Activated naive CD4-positive, alpha-beta T cell treated with anti-CD3 and anti-CD28 coated beads, Interleukin-2, amount 50 U/mL, for 72 hours (primary cell): Measurements from ENCODE around the gene GPC6. TPM values are rescaled to one million over a fixed set of nuclear protein-coding genes. Genes with fewer than 3 reads are reported as not detected.

Source experiments
- ATAC-seq, 2 donors: fragments of 150-1000 bp; cut with Tn5 transposase; 2 replicates each; pipeline ENCODE4 v1.10.0; 2021; ENCODE audit warnings: mild to moderate bottlenecking in 2 of 2, moderate library complexity in 2 of 2
- DNase-seq, 2 donors: peaks; one replicate each; pipeline ENCODE4 v3.0.0; 2021 to 2022; ENCODE audit warnings: low spot score in 2 of 2
- H3K27ac Mint-ChIP-seq, 2 donors: one replicate each; pipeline ENCODE4 v1.8.0; 2022; ENCODE audit warnings: mild to moderate bottlenecking in 2 of 2, mixed read lengths in 2 of 2
- H3K36me3 Mint-ChIP-seq, 2 donors: one replicate each; pipeline ENCODE4 v1.8.0; 2022; ENCODE audit warnings: mixed read lengths in 2 of 2
- H3K9me3 Mint-ChIP-seq, 2 donors: one replicate each; pipeline ENCODE4 v1.8.0; 2022; ENCODE audit warnings: mixed read lengths in 2 of 2
- total RNA-seq, 2 donors: library from RNA; stranded (reverse); gene quantifications; one replicate each; pipeline ENCODE4 v1.2.3, GENCODE V29; 2022

Gene GPC6
- total RNA-seq, 2 donors from 2014 or later = not detected

GRCh38 chr13:94129490-94129894, 902.9 kb downstream of the GPC6 start:
- H3K36me3 Mint-ChIP-seq = peaks cover 0 to 4% of the 10 kb centered on the region in 2 donors
- H3K9me3 Mint-ChIP-seq = no peaks in the 10 kb centered on the region

GRCh38 chr13:94138831-94139230, 912.2 kb downstream of the GPC6 start:
- Mint-ChIP-seq H3K9me3 (no peaks in the 10 kb centered on the region), H3K27ac (no peak overlapping the region), H3K36me3 (no peaks in the 10 kb centered on the region)
- no peak for DNase-seq
- ATAC-seq = no peak

More at GRCh38 chr13:94129490-94129894, 902.9 kb downstream of the GPC6 start:
- DNase-seq = no peak
- H3K27ac Mint-ChIP-seq = no peak overlapping the region
- peak in 1 of 2 donors; percentile 28 for ATAC-seq

- Mint-ChIP-seq H3K36me3 (no peaks in the 10 kb centered on the region), H3K9me3 (no peaks in the 10 kb centered on the region), H3K27ac (no peak overlapping the region)
- DNase-seq (no peak), ATAC-seq (no peak)
Measured at GRCh38 chr13:94139393-94139995, 912.9 kb downstream of the GPC6 start.

GRCh38 chr13:94140027-94140426, 913.4 kb downstream of the GPC6 start:
- no peaks in the 10 kb centered on the region for H3K36me3 Mint-ChIP-seq
- no peak for ATAC-seq
- H3K27ac Mint-ChIP-seq = no peak overlapping the region
- no peak for DNase-seq
- no peaks in the 10 kb centered on the region for H3K9me3 Mint-ChIP-seq

GRCh38 chr13:94140511-94140910, 913.9 kb downstream of the GPC6 start:
- no peak overlapping the region for H3K27ac Mint-ChIP-seq
- ATAC-seq = no peak

GRCh38 chr13:94143624-94144350, 917.2 kb downstream of the GPC6 start:
- DNase-seq (no peak), ATAC-seq (no peak)
- Mint-ChIP-seq H3K36me3 (no peaks in the 10 kb centered on the region), H3K9me3 (no peaks in the 10 kb centered on the region), H3K27ac (no peak overlapping the region)

More at GRCh38 chr13:94140511-94140910, 913.9 kb downstream of the GPC6 start:
- DNase-seq = no peak
- no peaks in the 10 kb centered on the region for H3K9me3 Mint-ChIP-seq
- no peaks in the 10 kb centered on the region for H3K36me3 Mint-ChIP-seq

- Mint-ChIP-seq H3K27ac (no peak overlapping the region), H3K36me3 (no peaks in the 10 kb centered on the region), H3K9me3 (no peaks in the 10 kb centered on the region)
- ATAC-seq (no peak), DNase-seq (no peak)
Measured at GRCh38 chr13:94145966-94146365, 919.4 kb downstream of the GPC6 start.

- ATAC-seq = no peak
- Mint-ChIP-seq H3K27ac (no peak overlapping the region), H3K9me3 (peaks cover 7 to 11% of the 10 kb centered on the region in 2 donors), H3K36me3 (no peaks in the 10 kb centered on the region)
- DNase-seq = no peak
Measured at GRCh38 chr13:94153586-94153985, 927.0 kb downstream of the GPC6 start.

- Mint-ChIP-seq H3K36me3 (no peaks in the 10 kb centered on the region), H3K27ac (no peak overlapping the region), H3K9me3 (peaks cover 11% of the 10 kb centered on the region in 2 donors)
- ATAC-seq (no peak), DNase-seq (no peak)
Measured at GRCh38 chr13:94154367-94154766, 927.8 kb downstream of the GPC6 start.

- ATAC-seq = no peak
- no peak overlapping the region for H3K27ac Mint-ChIP-seq
Measured at GRCh38 chr13:94157705-94158218, 931.2 kb downstream of the GPC6 start.

GRCh38 chr13:94160875-94161274, 934.3 kb downstream of the GPC6 start:
- no peak for ATAC-seq
- H3K27ac Mint-ChIP-seq = no peak overlapping the region
- H3K9me3 Mint-ChIP-seq = peaks cover 10 to 16% of the 10 kb centered on the region in 2 donors
- H3K36me3 Mint-ChIP-seq = peaks cover 0 to 4% of the 10 kb centered on the region in 2 donors
- no peak for DNase-seq

More at GRCh38 chr13:94157705-94158218, 931.2 kb downstream of the GPC6 start:
- Mint-ChIP-seq H3K36me3 (peaks cover 0 to 4% of the 10 kb centered on the region in 2 donors), H3K9me3 (peaks cover 14 to 16% of the 10 kb centered on the region in 2 donors)
- no peak for DNase-seq

GRCh38 chr13:94162289-94162688, 935.7 kb downstream of the GPC6 start:
- Mint-ChIP-seq H3K27ac (no peak overlapping the region), H3K9me3 (peaks cover 7 to 14% of the 10 kb centered on the region in 2 donors), H3K36me3 (peaks cover 0 to 4% of the 10 kb centered on the region in 2 donors)
- ATAC-seq (no peak), DNase-seq (no peak)

- no peak for DNase-seq
- no peak for ATAC-seq
- peaks cover 3 to 10% of the 10 kb centered on the region in 2 donors for H3K9me3 Mint-ChIP-seq
- H3K27ac Mint-ChIP-seq = no peak overlapping the region
- peaks cover 0 to 4% of the 10 kb centered on the region in 2 donors for H3K36me3 Mint-ChIP-seq
Measured at GRCh38 chr13:94163535-94163934, 936.9 kb downstream of the GPC6 start.

GRCh38 chr13:94168783-94169453, 942.3 kb downstream of the GPC6 start:
- DNase-seq (no peak), ATAC-seq (no peak)
- H3K27ac Mint-ChIP-seq = no peak overlapping the region
- H3K9me3 Mint-ChIP-seq = no peaks in the 10 kb centered on the region
- peaks cover 0 to 4% of the 10 kb centered on the region in 2 donors for H3K36me3 Mint-ChIP-seq

GRCh38 chr13:94169454-94170144, 943.0 kb downstream of the GPC6 start:
- DNase-seq (no peak), ATAC-seq (no peak)
- H3K9me3 Mint-ChIP-seq = no peaks in the 10 kb centered on the region
- H3K36me3 Mint-ChIP-seq = peaks cover 0 to 4% of the 10 kb centered on the region in 2 donors
- no peak overlapping the region for H3K27ac Mint-ChIP-seq

GRCh38 chr13:94170145-94170571, 943.6 kb downstream of the GPC6 start:
- ATAC-seq = no peak

More at GRCh38 chr13:94170145-94170571, 943.6 kb downstream of the GPC6 start:
- Mint-ChIP-seq H3K36me3 (peaks cover 0 to 4% of the 10 kb centered on the region in 2 donors), H3K9me3 (no peaks in the 10 kb centered on the region), H3K27ac (no peak overlapping the region)
- DNase-seq = no peak
